GM21390 (cell line): Measurements from ENCODE around the gene MEX3B.
"Not testable (repeated sequence)": the region's sequence is repeated elsewhere in the genome, so short reads cannot be mapped to it uniquely, and the experiment has no call there.

Source experiments
- ATAC-seq: cut with Tn5 transposase; IDR thresholded peaks from one replicate; pipeline ENCODE4 v1.9.1; 2021; ENCODE audit not compliant: unreplicated experiment

The MEX3B gene

DNA sequence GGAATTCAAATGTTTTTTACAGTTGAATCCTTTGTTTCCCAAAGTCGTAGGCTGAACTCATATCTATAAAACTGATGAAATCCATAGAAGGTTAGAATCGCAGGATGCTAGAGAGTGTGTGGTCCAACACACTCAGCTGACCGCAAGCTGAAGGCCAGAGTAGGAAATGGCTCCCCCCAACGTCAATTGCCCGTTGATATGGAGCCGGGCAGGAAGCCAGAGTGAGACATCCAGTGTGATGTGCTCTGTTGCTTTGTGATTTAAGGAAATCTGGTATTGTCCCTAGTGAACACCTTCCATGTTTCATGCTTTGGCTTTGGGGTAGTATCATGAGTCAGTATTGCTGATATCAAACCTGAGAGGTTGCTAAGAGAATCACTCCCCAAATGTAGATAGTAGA lies 5.8 kb upstream of the MEX3B start:
- no peak for ATAC-seq

- ATAC-seq = no peak
Measured at GRCh38 chr15:82048811-82049210, 3.0 kb upstream of the MEX3B start.

DNA sequence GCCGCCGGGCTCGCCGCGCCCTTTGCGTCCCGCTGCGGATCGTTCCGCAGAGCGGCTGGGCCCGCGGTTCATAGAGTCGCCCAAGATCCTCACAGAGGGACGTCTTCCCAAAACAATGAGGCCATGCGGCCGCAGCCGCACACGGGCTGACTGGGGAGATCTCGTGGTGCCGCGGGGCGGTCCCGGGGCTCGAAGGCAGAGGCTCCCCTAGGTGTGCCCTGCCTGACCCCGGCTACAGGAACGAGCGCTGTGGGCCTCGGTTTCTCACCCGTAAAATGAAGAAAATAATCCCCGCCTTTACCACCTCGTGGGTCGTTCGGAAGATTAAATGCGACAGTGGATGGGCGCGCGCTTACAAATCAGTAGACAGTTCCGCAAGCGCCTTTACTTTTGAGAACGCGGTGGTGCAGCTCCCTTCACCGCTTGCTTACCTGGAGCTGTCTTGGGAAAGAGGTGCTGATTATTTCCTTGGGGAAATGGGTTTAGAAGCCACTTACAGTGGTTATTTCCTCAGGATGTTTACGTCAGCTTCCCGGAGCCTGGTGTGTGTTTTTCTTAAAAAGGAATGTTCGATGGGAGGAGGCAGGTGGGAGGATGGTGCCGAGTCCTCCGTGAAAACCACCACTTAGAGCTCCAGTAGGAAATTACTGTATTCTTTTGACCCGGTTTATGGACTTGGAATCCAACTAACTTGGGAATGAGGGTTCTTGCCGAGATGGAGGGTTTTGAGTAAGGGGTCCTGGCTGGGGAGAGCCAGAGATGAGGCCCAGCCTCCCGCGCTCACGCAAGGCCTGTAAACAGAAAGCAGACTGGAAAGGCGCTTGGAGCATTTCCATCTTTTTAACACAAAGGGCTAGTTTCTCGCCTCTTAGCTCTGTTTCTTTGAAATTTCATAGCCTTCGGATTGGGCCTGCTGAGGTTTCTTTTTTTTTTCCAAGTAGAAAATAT lies 1.9 kb upstream of the MEX3B start:
- peak; percentile 0 for ATAC-seq

DNA sequence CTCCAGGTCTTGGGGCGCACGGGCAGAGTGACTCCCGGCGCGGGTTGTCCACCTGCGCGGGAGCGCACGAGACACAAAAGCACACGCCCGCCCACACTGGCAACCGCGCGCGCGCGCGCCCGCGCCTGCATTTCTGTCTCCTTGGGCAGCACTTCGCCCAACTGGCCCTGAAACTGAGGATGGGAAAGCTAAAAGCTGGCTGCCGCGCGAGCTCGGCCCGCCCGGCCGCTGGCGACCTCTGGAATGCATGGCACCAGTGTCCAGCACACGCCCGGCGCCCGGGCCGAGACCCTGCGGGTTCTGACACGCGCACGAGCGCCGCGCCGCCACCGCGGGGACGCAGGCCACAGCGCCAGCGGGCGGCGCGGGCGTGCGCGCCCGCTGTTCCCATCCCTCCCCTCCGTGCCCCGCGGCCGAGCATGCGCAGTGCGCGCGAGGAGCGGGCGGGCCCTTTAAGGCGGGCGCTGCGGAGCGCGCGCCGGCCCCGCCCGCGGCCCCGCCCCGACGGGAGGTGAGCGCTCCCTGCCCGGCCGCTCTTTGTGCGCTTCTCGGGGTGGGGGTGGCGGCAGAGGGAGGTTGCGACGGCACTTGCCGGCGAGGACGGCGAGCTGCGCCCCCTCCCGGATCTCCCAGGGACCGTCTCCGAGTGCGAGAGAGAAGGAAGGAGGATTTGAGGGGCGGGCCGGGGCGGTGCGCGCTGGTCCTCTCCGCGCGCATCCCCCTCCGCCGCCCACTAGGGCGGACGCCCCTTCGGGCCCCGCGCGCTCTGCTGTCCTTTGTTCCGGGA lies 1.0 kb upstream of the MEX3B start:
- peak; percentile 63 for ATAC-seq

GRCh38 chr15:82045179-82045891 lies 483 bp downstream of the MEX3B start:
- ATAC-seq = peak; percentile 1

DNA sequence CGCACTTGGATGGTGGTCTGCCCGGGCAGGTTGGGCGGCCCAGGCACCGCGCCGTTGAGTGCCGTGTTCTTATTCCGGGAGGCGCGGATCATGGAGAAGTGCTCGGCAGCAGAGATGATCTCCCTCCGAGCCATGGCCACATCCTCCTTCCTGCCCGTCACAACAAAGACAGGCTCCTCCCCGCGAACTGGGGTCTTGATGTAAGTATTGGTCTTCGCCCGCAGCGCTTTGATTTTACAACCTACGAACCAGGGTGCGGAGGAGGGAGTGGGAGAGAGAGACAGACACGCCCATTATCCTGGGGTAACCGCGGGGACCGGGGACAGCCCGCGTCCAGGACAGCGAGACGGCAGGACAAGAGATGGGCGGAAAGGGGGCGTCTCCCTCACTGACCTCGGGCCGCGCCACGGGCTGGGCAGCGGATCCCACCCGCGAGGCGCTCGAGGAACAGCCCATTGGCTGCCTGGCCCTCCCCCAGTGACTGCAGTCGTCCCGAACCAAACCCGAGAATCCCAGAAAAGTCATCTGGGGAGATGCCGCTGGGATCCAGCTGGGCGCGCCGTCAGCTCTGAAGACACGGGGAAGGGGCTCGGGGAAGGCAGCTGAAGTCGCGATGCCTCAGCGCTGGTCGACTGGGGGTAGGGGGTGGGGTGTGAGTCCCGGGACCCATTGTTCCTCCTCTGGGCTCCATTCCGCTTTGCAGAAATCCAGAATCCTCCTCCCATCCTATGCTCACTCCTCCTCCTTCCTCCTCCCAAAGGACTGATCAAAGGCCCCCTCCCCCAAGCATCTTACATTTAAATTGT lies 1.2 kb downstream of the MEX3B start:
- no peak for ATAC-seq

DNA sequence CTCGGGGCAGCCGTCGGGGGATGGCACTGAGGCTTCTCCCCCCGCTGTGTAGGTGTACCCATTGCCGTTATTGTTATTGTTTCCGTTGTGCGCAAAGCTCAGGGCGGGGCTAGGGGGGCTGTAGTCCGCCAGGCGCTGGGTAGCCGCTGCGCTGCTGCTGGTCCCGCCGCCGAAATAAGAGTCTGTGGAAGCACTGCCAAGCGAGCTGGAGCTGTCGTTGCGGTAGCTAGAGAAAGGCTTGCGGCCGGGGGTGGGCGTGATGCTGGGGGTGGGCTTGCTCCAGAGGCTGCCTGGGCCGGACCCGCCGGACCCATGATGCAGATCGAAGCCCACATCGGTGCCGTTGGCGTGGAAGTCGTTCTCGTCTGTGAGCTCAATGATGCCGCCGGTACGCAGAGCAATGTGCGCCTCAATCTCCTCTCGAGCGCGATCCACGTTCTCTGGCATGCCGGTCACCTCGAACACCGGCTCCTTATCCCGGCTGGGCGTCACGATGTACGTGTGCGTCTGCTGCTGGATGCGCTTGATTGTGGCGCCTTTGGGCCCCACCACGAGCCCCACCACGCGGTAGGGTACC lies 1.9 kb downstream of the MEX3B start:
- ATAC-seq = no peak

GRCh38 chr15:82043130-82043673 lies 2.6 kb downstream of the MEX3B start:
- ATAC-seq = no peak

GRCh38 chr15:82040862-82041261 lies 5.0 kb downstream of the MEX3B start:
- no peak for ATAC-seq

DNA sequence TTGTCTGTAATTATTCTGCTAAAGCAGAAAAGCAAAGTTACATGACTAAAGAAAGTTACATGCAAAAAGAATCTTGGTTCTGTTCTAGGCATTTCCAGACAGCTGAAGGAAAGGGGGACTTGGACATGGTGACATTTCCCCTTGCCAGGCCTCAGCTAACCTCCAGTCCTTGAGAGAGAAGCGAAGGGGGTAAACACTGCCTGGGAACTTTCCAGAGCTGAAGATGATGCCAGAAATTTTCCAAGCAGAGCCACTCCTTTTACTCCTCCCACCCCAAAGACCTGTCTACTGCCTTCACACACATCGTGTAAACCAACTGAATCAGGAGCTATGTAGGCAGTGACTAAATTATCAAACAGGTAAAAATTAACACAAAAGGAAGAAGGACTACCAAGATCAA lies 5.4 kb downstream of the MEX3B start:
- ATAC-seq = no peak

DNA sequence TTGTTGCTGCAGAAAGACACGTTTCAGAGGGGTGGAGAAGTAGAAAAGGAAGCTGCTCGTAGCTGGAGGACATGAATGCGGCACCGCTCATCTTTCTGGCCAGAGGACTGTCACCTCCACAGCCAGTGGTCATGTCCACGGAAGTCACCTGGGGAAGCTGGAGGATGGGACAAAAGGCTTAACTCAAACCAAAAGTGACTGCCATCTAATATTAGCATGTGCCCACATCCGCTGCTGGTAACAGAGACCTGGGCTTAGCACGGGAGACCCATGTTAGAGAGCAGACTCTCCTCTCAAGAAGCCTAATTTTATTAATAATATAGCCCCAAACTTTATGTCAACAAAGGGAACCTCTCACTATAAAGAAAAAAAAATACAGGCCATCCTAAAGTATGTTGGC lies 5.9 kb downstream of the MEX3B start:
- no peak for ATAC-seq

DNA sequence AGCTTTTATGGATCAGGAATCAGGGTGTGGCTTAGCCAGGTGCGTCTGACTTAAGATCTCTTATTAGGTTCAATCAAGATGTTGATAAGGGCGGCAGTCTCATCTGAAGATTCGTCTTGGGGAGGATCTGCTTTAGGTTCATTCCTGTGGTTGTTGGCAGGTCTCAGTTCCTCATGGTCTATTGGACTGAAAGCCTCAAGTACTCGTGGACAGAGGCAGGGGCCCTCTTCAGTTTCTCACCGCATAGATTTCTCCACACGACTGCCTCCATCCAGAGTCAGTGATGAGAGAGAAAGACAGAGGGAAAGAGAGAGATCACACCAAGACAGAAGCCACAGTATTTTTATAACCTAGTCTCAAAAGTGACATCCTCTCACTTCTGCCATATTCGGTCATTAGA lies 9.4 kb downstream of the MEX3B start:
- no peak for ATAC-seq

DNA sequence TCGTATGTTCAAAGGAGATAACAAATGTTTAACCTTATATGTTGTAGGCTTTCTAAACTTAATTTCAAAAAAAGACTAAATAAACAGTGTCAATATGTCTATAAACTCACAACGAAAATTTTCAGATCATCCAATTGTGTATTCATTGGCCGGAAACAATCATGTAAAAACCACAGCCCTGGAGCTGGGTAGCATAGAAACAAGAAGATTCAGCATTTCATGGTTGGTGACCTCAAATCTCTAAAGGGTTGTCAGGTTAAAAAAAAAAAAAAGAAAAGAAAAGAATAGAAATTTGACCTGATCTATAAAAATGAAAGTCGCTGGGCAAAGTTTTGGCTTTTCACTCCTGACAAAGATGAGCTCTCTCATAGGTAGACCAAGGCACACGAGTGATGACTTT lies 13.9 kb downstream of the MEX3B start:
- no peak for ATAC-seq

- no peak for ATAC-seq
Measured at GRCh38 chr15:82030176-82030575, 15.6 kb downstream of the MEX3B start.

DNA sequence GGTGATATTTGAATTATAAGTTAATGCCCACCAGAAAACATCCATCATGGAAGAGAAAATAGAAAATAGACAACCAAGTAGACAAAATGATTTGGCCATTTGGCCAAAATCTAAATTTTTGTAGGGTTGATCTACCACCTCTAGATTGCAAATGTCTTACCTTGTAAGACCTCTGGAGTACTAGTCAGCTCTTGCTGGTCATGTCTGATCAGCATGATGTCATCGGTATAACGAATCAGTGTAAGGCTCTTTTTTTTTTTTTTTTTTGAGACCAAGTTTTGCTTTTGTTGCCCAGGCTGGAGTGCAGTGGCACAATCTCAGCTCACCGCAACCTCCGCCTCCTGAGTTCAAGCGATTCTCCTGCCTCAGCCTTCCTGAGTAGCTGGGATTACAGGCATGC lies 17.7 kb downstream of the MEX3B start:
- ATAC-seq = not testable (repeated sequence)

DNA sequence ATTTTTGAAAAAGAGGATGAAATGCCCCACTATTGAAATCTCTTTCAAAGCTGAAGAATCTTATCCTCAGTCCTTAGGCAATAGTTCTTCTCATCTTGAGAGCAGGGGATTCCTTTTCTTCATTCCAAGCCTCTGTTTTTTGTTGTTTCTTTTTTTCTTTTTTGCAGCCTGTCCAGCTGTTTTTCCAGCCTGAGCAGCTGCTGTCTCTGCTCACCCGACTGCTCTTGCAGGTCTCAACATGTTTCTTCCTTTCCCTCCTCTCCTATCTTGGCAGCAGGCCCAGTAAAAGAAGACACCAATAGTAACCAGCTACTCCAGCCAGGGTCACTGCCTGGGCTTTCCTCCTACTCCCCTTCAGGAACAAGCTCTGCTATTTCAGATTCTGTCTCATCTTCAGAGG lies 23.8 kb downstream of the MEX3B start:
- ATAC-seq = no peak

DNA sequence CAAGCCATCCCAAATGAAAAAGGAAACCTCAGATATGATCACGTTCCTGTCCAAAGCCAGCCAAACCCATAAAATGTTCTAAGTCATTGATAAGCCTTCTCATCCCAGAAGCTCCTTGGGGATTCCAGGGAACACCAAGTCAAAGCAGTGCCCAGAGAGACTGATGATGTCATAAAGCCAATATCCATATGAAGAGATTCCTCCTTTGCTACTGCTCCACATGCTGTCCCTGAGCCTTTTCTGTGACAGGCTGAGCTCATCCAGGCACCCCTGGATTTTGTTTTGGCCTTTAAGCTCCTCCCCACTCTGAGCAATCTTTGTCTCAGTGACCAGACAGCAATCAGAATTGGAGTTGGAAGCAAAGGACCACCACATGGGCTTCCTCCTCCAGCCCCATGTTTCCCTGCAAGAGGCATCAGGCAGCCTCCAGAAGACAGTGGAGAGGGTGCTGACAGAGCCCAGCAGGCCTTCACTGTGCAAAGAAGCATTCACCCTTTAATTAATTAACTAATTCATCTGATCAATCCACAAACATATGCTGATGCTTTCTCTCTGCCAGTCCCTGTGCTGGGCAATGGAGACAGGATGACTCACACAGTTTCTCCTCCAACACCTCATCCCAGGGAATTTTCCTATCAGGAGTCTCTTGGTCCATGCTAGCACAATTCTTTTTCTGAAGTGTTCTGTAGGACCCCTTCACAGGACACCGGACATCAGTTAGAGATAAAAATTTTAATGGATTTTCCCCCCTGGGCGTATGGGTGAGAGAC lies 25.0 kb downstream of the MEX3B start:
- no peak for ATAC-seq

DNA sequence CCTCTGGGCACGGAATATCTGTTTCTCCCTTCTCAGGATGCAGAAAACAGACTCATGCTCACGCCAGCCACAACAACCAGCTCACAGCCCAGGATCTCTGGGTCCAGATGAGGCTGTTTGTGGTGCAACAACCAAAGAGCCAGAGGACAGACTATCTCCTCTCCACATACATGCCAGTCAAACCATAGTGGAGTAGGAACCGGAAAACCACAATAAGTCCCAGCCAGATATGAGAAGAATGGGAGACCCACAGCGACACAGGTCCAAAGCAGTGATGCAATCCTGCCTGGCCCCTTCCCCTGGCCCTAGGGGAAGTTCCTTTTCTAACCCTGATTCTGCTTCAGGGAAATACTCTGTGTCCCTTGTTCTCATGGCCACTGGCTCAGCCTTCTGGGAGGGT lies 27.6 kb downstream of the MEX3B start:
- ATAC-seq = no peak

- ATAC-seq = no peak
Measured at GRCh38 chr15:82017656-82018055, 28.2 kb downstream of the MEX3B start.
